ENCODE results near the gene ALK.
A peak's percentile ranks its signal among the peaks of the same experiment; 100 is the strongest.

ALK gene

DNA sequence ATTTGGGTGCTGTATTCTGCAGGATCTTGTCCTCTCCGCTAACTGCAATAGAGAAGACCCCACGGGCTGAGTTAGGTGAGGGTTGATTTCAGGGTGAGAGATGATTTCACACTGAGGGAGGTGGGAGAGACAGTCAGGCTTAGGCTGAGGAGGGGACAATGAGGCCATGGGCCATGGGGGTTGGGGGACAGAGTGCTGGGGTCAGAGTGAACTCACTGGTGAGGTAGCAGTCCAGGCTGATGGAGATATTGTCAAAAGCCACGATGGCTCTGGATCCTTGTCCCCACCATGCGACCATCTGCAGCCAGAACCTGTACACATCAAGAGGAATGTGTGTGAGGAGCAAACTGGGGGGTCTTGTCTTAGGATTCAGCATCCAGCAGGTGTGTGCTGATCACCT, 646.2 kb downstream of the ALK start:
- no peak overlapping the region for H3K27ac ChIP-seq
- H3K9ac ChIP-seq (ENCODE audit: insufficient read length) = no peak overlapping the region
- no peak for DNase-seq (ENCODE audit: low read depth, low spot score)
- no peak overlapping the region for H3K4me3 ChIP-seq
- peaks cover 9% of the 10 kb centered on the region for H3K36me3 ChIP-seq (ENCODE audit: insufficient read depth, low read length)
- no peaks in the 10 kb centered on the region for H3K9me3 ChIP-seq (ENCODE audit: low read depth, low read length)
- TF ChIP-seq FOXP2 (optimal IDR thresholded peaks at IDR 0.05; ENCODE audit: control extremely low read depth, extremely low read length, insufficient read depth) = no peak
- TF ChIP-seq EZH2 (IDR thresholded peaks at IDR 0.05) = no peak
- no peak for TF ChIP-seq POLR2AphosphoS5 (IDR thresholded peaks at IDR 0.05; ENCODE audit: borderline replicate concordance, low read depth, low read length)

DNA sequence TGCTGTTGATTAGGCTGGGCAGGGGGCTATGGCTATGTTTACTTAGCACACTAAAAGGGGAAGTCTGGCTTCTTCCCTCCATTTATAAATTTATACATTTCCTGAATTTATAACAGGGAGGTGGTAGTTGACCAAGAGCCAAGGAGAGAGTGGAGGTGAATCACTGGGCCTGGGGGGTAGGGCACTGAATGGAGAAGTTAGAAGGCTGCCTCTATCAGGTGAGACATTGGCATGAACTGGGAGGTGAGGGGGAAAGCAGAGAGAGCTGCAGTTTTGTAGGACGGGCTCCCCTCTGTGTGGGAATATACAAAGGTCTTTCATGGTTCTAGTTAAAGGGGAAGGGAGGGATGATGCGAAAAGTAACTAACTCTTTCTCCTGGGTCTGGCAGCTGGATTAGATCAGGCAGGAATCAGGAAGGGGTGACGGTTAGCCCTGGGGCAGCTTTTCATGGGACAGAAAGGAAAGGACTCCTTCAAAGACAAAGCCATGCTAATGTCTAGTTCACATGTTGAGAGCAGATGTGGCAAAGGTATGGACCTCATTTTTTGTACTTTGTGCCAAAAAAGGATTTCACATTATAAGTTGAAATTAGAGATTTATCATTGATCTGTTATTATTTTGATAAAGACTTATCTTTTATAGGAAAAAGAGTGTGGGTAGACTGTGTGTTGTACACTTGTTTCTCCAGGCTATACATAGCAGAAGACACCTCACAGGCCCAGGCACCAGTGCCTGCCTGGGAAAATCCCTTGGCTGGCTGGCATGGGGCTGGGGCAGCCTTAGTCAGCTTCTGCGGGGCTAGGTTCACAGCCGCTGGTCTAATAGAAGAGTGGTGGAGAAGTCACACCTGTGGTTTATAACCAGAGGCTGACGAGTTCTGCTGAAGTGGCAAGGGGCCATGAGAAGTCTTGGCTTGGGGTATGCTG, 647.4 kb downstream of the ALK start:
- H3K27ac ChIP-seq = peak overlapping the region; percentile 85
- no peak overlapping the region for H3K9ac ChIP-seq (ENCODE audit: insufficient read length)
- TF ChIP-seq POLR2AphosphoS5 (IDR thresholded peaks at IDR 0.05; ENCODE audit: borderline replicate concordance, low read depth, low read length) (no peak), EZH2 (IDR thresholded peaks at IDR 0.05) (no peak), FOXP2 (optimal IDR thresholded peaks at IDR 0.05; ENCODE audit: control extremely low read depth, extremely low read length, insufficient read depth) (no peak)
- H3K36me3 ChIP-seq (ENCODE audit: insufficient read depth, low read length) = peaks cover 9% of the 10 kb centered on the region
- H3K4me3 ChIP-seq = peak overlapping the region; percentile 20; the same call in 1 of the 2 replicates
- H3K9me3 ChIP-seq (ENCODE audit: low read depth, low read length) = no peaks in the 10 kb centered on the region
- DNase-seq (ENCODE audit: low read depth, low spot score) = no peak

DNA sequence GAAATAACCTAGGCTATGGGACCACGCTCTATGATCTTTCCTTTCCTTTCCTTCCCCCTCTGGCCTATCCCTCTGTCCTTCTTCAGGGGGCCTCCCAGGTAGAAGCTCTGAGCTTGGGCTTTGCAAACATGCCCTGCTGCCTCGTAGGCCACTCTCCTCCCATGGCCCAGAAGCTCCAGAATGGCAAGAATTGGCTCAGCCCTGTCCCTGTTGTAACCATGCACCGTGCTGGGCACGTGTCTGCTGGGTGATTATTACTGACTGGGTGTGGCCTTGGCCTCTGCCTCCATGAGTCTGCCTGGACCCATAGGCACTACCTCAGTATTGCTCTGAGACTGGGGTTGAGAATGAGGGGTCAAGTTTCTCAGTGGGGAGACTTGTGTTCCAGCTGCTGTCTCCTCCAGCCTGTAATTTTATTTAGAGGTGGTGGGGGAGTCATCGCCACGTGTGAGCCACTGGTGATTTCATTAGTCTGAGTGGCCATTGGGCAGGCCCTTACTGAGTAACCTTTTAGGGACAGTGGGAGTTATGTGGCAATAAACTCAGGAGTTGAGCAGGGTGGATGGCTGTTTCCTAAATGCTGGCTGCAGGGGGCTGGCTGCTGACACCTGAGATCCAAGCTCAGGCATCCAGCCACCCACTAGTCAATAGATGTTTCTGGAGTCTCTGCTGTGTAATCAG, 648.2 kb downstream of the ALK start:
- no peak overlapping the region for H3K9ac ChIP-seq (ENCODE audit: insufficient read length)
- H3K27ac ChIP-seq = peak overlapping the region; percentile 85
- peaks cover 9% of the 10 kb centered on the region for H3K36me3 ChIP-seq (ENCODE audit: insufficient read depth, low read length)
- DNase-seq (ENCODE audit: low read depth, low spot score) = no peak
- H3K9me3 ChIP-seq (ENCODE audit: low read depth, low read length) = no peaks in the 10 kb centered on the region
- TF ChIP-seq FOXP2 (optimal IDR thresholded peaks at IDR 0.05; ENCODE audit: control extremely low read depth, extremely low read length, insufficient read depth) (no peak), POLR2AphosphoS5 (IDR thresholded peaks at IDR 0.05; ENCODE audit: borderline replicate concordance, low read depth, low read length) (no peak), EZH2 (IDR thresholded peaks at IDR 0.05) (no peak)
- peak overlapping the region; percentile 20; the same call in 1 of the 2 replicates for H3K4me3 ChIP-seq

DNA sequence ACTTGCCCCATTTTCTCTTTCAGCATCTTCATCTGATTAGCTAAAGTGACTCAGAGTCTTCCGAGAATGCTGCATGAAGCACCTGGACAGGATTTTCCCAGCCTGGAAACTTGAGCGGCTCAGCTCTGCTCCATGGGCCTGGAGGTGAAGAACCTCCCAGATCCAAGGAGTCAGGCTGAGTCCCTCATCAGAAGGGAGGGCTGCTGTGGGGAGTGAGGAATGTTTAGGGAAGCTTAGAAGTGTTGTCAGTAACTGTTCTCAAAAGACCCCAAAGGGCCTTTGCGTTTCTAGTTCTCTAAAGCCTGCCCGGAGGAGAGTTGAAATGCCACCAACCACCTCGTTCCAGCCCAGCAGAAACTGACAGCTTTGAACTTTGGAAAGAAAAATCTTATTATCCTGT, 649.1 kb downstream of the ALK start:
- no peak for TF ChIP-seq EZH2 (IDR thresholded peaks at IDR 0.05)
- TF ChIP-seq POLR2AphosphoS5 (IDR thresholded peaks at IDR 0.05; ENCODE audit: borderline replicate concordance, low read depth, low read length) = no peak
- no peak for TF ChIP-seq FOXP2 (optimal IDR thresholded peaks at IDR 0.05; ENCODE audit: control extremely low read depth, extremely low read length, insufficient read depth)
- H3K4me3 ChIP-seq = no peak overlapping the region
- no peak for DNase-seq (ENCODE audit: low read depth, low spot score)
- H3K9ac ChIP-seq (ENCODE audit: insufficient read length) = no peak overlapping the region
- peaks cover 9% of the 10 kb centered on the region for H3K36me3 ChIP-seq (ENCODE audit: insufficient read depth, low read length)
- H3K27ac ChIP-seq = no peak overlapping the region
- H3K9me3 ChIP-seq (ENCODE audit: low read depth, low read length) = no peaks in the 10 kb centered on the region

DNA sequence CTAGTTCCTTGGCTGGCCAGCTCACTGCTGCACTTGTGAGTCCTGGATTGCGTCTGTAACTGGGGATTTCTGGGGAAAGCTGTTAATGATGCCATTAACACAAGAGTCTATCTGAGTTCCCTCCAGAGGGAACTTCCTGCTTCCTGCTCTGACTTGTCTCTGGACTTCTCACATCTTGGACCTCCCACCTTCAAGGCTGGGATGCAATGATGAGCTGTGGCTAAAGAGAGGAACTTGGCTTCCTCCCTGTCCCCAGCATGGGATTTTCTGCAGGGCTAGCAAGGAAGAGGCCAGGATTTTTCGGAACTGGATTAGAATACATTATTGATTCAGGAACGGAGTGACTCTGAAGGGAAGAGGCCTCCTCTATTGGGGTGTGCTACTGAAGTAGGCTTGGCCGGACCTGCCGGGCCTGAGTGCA, 650.7 kb downstream of the ALK start:
- Histone ChIP-seq H3K4me3 (no peak overlapping the region), H3K36me3 (ENCODE audit: insufficient read depth, low read length) (peaks cover 9% of the 10 kb centered on the region), H3K27ac (peak overlapping the region; percentile 84), H3K9ac (ENCODE audit: insufficient read length) (no peak overlapping the region), H3K9me3 (ENCODE audit: low read depth, low read length) (no peaks in the 10 kb centered on the region)
- DNase-seq (ENCODE audit: low read depth, low spot score) = no peak
- TF ChIP-seq FOXP2 (optimal IDR thresholded peaks at IDR 0.05; ENCODE audit: control extremely low read depth, extremely low read length, insufficient read depth) (no peak), EZH2 (IDR thresholded peaks at IDR 0.05) (no peak), POLR2AphosphoS5 (IDR thresholded peaks at IDR 0.05; ENCODE audit: borderline replicate concordance, low read depth, low read length) (no peak)

DNA sequence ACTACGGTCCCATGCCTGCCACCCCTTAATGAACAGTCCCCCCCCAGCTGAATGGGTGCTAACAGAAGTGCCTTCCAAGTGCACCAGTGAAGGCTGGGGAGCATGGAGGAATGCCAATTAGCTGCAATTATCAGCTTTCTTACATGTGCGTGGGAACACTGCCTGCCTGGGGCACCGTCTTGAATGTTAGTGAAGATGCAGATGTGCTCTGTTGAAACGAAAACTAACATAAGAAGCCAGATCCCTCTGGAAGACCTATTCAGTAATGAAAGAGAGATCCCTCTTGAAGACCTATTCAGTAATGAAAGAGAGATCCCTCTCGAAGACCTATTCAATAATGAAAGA, 651.6 kb downstream of the ALK start:
- TF ChIP-seq POLR2AphosphoS5 (IDR thresholded peaks at IDR 0.05; ENCODE audit: borderline replicate concordance, low read depth, low read length) (no peak), EZH2 (IDR thresholded peaks at IDR 0.05) (no peak), FOXP2 (optimal IDR thresholded peaks at IDR 0.05; ENCODE audit: control extremely low read depth, extremely low read length, insufficient read depth) (no peak)
- Histone ChIP-seq H3K36me3 (ENCODE audit: insufficient read depth, low read length) (peaks cover 4% of the 10 kb centered on the region), H3K9ac (ENCODE audit: insufficient read length) (no peak overlapping the region), H3K4me3 (peak overlapping the region; percentile 49; the same call in 1 of the 2 replicates), H3K27ac (peak overlapping the region; percentile 84), H3K9me3 (ENCODE audit: low read depth, low read length) (no peaks in the 10 kb centered on the region)
- no peak for DNase-seq (ENCODE audit: low read depth, low spot score)

DNA sequence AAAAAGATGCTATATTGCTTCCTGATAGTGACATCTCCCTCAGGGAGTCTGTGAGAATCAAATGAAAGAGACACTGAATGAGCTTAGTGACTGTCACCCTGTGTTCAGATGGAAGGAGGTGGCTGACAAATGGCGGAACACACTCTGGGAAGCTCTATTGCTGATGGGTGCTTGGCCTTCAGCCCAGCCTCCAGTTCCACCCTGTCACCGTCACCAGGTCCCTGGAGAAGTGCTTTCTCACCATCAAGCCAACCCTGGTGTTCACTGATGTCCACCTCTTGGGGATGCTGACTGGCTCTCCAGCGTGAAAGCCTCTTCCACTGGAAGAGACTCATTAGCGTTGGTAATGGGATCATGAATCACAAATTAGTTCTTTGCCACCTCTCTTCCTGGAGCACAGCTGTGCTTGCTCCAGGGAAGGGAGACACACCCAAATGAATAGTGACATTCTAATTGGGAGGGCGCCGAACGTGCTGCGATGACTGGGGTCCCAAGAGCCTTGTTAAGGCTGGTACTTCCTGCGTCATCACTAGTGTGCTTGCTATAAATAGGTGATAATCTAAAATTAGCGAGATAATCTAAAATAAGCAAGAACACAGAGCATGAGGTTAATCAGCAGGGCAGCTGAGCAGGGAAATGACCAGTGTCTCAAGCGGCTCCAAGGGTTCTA, 652.2 kb downstream of the ALK start:
- H3K4me3 ChIP-seq = peak overlapping the region; percentile 49; the same call in 1 of the 2 replicates
- TF ChIP-seq POLR2AphosphoS5 (IDR thresholded peaks at IDR 0.05; ENCODE audit: borderline replicate concordance, low read depth, low read length) = peak; percentile 43; the same call in 1 of the 2 replicates
- TF ChIP-seq FOXP2 (optimal IDR thresholded peaks at IDR 0.05; ENCODE audit: control extremely low read depth, extremely low read length, insufficient read depth) = peak; percentile 20
- TF ChIP-seq EZH2 (IDR thresholded peaks at IDR 0.05) = no peak
- H3K36me3 ChIP-seq (ENCODE audit: insufficient read depth, low read length) = peaks cover 4% of the 10 kb centered on the region; the same call in 1 of the 2 replicates
- H3K27ac ChIP-seq = peak overlapping the region; percentile 84
- peak; percentile 35 for DNase-seq (ENCODE audit: low read depth, low spot score)
- no peaks in the 10 kb centered on the region for H3K9me3 ChIP-seq (ENCODE audit: low read depth, low read length)
- no peak overlapping the region for H3K9ac ChIP-seq (ENCODE audit: insufficient read length)

DNA sequence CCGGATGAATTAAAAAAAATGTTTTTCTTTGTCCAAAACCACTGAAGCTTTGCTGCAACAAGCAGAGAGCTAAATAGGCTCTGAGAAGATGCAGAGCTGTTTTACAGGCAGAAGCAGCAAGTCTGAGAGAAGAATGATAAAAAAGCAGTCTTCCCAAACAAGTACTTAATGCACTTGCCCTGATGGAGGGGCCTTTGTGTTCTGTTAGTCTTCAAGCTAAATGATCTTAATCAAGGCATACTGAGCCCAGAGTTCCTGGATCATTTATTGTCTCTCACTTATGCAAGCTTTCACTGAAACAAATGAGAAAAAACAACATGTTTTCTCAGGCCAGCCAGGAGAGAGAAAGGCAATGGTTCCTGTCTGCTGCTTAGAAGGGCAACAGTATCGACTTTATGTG, 653.7 kb downstream of the ALK start:
- Histone ChIP-seq H3K4me3 (no peak overlapping the region), H3K27ac (peak overlapping the region; percentile 84), H3K9me3 (ENCODE audit: low read depth, low read length) (no peaks in the 10 kb centered on the region), H3K9ac (ENCODE audit: insufficient read length) (no peak overlapping the region), H3K36me3 (ENCODE audit: insufficient read depth, low read length) (peaks cover 7% of the 10 kb centered on the region; the same call in 1 of the 2 replicates)
- TF ChIP-seq FOXP2 (optimal IDR thresholded peaks at IDR 0.05; ENCODE audit: control extremely low read depth, extremely low read length, insufficient read depth) = no peak
- TF ChIP-seq POLR2AphosphoS5 (IDR thresholded peaks at IDR 0.05; ENCODE audit: borderline replicate concordance, low read depth, low read length) = no peak
- TF ChIP-seq EZH2 (IDR thresholded peaks at IDR 0.05) = no peak
- DNase-seq (ENCODE audit: low read depth, low spot score) = no peak
